Measurements from ENCODE around the gene SNX10.

SNX10 gene

DNA sequence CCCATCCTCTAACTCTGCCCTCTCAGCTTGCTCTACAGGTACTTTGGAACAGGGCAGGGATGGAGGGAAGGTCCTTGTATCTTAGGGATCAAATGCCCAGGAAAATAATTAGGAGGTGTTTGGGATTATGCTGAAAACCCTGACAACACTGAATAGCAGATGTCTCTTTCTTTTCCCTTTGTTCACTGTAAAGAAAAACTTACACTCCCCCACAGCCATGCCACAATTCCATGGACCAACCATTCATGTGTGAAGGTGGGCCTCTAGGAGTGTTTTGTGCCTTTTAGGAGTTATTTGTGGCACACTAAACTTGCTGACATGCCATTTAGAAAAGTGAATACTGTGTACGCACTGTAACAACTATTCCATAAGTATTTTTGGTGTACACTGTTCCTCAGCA, 108.1 kb downstream of the SNX10 start:
- no peak for DNase-seq (ENCODE audit: low read depth, low spot score)

DNA sequence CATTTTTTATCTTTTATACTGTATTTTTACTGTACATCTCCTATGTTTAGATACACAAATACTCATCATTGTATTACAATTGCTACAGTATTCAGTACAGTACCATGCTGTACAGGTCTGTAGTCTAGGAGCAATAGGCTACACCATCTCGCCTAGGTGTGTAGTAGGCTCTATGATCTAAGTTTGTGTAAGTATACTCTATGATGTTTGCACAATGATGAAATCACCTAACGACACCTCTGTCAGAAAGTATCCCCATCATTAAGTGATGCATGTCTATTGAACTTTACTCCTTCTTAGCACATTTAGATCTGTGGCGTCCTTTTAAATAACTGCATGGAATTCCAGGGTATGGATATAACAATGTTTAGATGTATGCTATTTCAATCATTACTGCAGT, 112.0 kb downstream of the SNX10 start:
- DNase-seq (ENCODE audit: low read depth, low spot score): no peak

DNA sequence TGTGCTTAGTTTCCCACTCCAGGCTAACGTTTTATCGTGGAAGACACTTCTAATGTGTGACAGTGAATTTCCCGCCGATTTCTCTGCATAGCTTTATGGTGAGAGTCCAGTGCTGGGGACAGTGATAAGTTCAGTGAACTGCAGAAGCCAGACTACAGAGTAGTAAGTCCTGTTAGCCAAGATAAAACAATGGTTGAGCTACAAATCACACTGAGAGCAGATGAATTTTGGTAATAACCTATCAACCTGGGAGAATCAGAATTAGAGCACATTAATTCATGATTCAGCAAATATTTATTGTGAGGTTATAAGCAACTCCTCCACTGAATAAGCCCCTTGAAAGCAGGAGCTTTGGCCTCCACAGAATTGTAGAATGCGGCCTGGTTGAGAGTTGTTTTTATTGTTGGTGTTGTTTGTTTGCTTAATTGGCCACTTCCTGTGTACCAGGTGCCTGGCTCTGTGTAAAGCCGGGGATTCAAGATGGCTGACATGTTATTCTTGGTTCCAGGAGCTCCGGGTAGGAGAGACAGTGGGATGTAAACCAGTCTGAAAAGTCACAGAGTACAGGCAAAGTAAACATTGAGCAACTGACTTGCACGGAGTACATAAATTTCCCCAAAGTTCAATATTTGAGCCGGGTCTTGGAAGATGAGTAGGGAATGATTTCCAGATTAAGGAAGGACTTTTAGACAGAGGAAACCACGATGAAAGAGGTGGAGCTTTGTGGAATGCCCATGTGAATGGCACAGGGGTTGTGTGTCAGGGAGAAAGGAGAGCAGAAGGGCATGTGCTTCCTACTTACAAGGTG, 112.7 kb downstream of the SNX10 start:
- DNase-seq (ENCODE audit: low read depth, low spot score): no peak

DNA sequence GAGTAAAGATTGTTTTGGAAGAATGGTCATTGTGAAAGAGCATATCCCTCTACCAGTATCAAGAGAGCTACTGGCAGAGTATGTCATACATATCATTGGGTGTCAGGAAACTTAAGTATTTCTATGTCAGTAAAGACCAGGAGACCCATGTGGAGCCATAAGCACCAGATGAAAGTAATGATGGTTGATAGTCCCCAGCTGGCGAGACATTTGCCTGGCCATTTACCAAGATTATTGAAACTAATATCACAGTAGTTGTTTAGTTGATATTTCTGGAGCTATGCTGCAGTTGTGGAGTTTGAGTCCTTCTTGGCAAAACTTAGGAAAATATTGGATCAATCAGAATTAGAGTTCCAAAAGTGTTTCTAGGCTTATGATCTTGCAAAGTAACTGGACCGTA, 114.8 kb downstream of the SNX10 start:
- DNase-seq (ENCODE audit: low read depth, low spot score): no peak

DNA sequence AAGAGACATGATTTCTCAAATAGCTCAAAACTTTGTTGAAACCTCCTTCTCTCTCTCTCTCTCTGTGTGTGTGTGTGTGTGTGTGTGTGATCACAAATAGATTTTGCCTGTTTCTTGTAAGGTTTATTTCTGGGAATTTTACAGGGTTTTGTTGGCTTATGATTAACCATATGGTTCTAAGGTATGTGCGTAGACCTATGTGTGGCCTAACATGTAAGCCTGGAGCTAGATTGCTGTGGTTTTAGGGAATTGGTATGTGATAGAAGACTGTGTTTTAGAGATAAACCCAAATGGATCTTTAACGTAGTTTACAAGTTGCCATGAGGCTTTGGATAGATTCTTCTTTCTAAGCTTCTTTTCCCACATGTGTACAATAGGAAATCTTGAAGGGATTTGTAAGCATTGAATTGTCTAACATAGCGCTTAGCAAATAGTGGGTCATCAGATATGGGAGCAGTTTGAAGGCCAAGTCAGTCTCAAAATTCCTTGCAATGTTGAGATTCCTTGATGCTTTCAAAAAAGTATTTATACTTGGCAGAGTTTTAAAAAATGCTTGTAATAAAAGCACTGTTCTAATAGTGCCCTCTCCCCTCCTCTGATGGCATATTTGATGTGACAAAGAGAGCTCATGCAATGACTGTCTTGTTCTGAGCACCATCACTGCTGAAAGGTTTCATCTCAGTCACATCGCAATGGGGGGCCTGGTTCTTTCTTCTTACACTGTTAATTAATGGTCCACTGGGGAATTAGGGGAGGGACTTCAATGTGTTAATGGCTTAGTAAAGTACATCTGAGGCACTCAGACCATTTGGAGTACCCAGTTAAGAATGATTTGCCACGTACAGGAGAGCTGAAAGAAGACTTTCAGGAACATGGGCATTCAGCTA, 118.2 kb downstream of the SNX10 start:
- DNase-seq (ENCODE audit: low read depth, low spot score): peak; percentile 30

DNA sequence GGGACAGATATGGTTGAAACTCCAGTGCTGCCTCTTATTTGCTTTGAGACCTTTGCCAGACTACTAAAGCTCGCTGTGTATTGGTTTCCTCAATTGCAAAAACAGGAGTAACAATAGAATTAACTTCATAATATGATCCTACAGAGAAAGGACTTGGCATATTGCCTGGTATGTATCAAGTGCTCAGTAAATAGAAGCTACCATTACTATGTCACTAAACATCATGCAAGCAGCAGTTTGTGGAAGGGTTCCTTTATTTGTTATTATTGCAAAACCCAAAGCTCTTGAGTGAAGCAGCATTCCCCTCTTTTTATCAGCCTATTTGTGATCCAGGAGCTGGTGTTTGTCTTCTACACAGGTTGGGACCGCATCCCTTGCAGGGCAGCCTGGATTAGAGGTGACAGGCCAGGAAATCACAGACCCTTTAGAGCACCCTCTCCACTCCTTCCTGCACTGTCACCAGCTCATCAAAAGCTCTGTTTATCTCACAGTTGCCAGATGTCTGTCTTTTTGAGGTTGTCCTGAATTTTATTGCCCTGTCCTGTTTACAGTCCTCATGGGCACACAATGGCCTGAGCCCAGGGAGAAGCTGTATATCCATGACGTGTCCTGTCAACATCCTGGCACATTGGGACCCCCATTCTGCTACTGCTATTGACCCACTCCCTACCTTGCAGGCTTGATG, 121.5 kb downstream of the SNX10 start:
- no peak for DNase-seq (ENCODE audit: low read depth, low spot score)

DNA sequence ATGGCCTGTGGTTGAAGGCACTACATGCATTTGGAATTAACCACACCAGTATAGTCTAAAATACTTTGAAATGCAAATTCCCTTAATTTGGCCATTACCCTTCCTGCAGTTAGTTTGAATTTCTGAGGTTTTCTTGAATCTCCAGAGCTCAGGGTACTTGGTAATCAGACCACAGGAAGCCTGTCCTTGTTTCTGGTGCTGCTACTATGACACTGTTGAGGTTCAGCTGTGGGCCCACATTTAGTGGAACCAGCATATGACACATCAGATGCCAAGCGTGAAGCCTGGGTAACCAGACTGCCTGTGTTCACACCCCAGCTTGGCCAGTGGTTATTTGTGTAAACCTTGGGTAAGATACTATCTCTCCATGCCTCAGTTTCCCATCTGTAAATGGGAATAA, 124.3 kb downstream of the SNX10 start:
- DNase-seq (ENCODE audit: low read depth, low spot score): peak; percentile 53

DNA sequence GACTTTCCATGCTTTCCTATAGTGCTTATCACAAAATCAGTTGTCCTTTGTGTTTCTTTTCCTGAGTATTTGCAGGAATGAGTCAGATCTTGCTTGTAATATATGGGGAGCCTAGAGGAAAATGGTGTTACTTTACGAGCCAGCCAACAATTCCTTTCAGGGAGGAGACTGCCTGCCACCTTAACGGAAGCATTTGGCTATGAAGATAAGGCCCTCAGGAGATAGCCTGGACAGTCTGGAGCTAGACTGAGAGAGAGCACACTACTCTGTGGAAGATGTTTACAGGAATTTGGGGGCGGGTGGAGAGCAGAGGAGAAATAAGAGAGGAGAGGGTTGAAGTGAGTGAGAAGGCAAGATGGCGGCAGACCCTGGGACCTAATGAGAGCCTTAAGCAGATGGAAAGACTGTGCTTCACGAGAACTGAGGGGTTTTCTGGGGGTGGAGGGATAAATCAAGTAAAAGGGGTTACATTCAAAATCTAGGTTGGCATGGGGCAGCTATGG, 126.3 kb downstream of the SNX10 start:
- no peak for DNase-seq (ENCODE audit: low read depth, low spot score)

DNA sequence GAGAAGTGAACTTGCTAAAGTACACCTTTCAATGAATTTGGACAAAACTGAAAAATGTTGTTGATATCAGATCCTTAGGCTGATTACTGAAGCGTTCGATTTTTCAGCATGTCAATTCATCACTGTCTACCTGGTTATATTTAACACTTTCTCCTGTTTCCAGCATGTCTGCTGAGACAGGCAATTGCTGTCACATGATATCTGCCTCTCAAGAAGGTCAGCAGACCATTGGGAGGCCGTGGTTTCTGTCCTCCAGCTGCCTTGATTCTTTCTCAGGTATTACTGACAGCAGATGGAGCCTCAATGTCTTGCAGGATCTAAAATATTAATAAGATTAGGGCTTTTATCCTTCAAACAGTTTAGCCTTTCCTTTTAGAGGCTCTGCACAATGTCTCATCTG, 127.5 kb downstream of the SNX10 start:
- no peak for DNase-seq (ENCODE audit: low read depth, low spot score)

DNA sequence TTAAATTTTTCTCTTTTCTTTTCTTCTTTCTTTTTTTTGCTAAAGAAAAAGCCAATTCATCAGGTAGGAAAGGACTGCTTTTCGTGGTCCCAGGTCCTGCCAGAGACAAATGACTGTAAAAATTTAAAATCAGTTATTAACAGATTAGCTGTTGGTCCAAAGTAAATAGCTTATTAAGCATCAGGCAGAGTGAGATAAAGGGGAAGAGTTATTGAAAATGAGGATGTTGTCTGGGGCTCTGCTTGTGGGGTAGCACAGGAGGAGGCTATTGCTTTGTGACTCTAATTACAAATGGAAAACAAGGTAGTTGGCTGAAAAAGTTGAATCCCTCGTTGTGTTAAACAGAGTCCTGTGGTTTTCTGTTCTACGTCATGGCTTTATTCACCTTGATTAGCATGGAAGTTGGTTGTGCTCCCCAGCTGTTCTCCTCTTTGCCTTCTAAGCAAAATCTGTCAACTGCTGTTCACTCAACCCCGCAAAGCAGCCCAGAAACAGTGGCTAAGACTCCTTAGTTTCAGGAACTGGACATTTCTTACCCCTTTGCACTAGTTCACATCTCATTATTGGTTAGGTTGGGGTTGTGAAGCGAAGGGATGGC, 128.9 kb downstream of the SNX10 start:
- peak; percentile 11 for DNase-seq (ENCODE audit: low read depth, low spot score)

DNA sequence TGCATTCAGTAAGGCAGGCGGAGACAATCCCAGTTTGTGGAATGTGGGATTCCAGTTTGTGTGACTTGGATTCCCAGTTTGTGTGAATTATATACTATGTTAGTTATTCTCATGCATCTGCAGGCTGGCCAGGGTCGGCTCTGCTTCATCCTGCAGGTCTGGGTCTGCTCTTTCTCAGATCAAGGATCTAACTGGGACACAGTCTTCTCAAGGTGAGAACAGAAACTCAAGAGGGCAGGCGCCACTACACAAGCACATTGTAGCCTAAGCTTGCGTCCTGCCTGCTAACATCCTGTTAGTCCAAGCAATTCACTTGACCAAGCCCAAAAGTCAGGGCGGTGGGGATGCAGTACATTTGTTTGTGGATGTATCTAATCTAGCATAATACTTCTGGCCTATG, 131.1 kb downstream of the SNX10 start:
- no peak for DNase-seq (ENCODE audit: low read depth, low spot score)

DNA sequence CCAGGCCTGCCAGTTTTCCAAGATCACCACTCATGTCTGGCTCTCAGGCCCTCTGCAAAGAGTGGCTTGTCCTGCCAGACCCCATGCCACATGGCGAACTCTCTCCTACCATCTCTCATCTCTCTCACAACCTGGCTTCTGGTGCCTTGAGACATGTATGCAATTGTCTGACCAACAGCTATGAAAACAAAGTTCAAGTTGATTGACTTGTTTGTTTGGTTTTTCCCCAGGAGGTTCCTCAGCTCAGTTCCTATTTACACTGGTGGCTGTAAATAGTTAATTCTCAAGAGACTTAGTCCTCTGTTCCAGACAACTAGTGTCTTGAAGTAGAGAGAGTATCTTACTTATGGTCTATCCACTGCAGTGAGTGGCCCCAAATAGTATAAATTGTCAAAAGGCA, 131.8 kb downstream of the SNX10 start:
- no peak for DNase-seq (ENCODE audit: low read depth, low spot score)
